ENCODE data around the gene GABRA5. TPM values are rescaled to one million over a fixed set of nuclear protein-coding genes. Genes with fewer than 3 reads are reported as not detected.
"Not testable (repeated sequence)": the region's sequence is repeated elsewhere in the genome, so short reads cannot be mapped to it uniquely, and the experiment has no call there.

The GABRA5 gene
- 0.10 TPM in 1 of 2 replicates, not detected in the other for total RNA-seq
- long read RNA-seq = 0 reads

DNA sequence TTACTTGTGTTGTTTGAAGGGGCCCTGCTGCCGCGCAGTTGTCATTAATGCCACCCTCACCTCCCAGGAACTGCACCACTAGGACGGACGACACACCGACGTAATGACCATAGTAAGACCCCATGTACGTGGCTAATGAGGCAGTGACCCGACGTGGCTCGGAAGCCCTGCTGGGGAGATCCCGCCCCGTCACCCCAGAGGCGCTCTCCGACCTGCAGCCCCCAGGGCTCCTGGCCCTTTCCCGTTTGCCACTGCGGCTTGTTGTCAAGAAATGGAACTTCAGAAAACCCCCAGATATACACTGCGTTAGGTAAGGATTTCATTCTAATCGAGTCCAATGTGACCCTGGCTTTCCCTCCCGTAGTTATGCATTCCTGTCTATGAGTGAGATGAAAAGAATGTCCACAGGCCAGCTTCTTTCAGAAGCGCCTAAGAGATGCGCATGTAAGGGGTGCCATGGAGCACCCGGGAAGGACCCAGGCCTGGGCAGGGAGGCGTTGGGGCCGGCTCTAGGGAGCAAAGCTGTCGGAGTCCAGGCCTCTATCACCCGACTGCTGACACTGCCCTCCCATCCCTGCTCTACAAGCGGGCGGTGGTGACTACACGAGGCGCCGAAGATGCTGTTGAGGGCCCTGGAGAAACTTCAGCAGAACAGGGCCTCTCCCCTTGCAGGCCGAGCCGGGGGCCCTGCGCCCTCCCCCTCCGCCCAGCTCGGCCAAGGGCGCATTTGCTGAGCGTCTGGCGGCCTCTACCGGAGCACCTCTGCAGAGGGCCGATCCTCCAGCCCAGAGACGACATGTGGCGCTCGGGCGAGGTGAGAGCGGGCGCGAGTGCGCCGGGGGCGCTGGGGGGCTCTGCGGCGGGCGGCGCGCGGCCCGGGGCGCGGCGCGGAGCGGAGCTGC, at the start of gene GABRA5:
Gene GABRA5, plus strand, starts transcription at position 765 of the 902 bp plus-strand sequence. CDS start 2,187 bp downstream, outside the sequence.
- Mint-ChIP-seq H3K36me3 (ENCODE audit: insufficient read depth) (no peaks in the 10 kb centered on the region), H3K4me3 (ENCODE audit: low read depth) (peak within 1 kb of the TSS; percentile 41), H3K4me1 (ENCODE audit: low read depth) (no peaks in the 10 kb centered on the region), H3K9me3 (ENCODE audit: low read depth) (no peaks in the 10 kb centered on the region), H3K27me3 (peaks cover 58% of the 10 kb centered on the region), H3K27ac (no peak within 1 kb of the TSS)
- DNase-seq (ENCODE audit: low spot score, unreplicated experiment) = peak; percentile 49
- TF ChIP-seq, protein P1, sequence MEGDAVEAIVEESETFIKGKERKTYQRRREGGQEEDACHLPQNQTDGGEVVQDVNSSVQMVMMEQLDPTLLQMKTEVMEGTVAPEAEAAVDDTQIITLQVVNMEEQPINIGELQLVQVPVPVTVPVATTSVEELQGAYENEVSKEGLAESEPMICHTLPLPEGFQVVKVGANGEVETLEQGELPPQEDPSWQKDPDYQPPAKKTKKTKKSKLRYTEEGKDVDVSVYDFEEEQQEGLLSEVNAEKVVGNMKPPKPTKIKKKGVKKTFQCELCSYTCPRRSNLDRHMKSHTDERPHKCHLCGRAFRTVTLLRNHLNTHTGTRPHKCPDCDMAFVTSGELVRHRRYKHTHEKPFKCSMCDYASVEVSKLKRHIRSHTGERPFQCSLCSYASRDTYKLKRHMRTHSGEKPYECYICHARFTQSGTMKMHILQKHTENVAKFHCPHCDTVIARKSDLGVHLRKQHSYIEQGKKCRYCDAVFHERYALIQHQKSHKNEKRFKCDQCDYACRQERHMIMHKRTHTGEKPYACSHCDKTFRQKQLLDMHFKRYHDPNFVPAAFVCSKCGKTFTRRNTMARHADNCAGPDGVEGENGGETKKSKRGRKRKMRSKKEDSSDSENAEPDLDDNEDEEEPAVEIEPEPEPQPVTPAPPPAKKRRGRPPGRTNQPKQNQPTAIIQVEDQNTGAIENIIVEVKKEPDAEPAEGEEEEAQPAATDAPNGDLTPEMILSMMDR (IDR thresholded peaks at IDR 0.05; ENCODE audit: unreplicated experiment) = peak; percentile 51

DNA sequence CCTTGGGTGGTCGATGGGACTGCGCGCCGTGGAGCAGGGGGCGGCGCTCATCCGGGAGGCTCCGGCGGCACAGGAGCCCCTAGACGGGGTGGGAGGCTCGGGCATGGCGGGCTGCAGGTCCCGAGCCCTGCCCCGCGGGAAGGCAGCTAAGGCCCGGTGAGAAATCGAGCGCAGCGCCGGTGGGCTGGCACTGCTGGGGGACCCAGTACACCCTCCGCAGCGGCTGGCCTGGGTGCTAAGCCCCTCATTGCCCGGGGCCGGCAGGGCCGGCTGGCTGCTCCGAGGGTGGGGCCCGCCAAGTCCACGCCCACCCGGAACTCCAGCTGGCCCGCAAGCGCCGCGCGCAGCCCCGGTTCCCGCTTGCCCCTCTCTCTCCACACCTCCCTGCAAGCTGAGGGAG, 35.7 kb upstream of the GABRA5 start:
- not testable (repeated sequence) for H3K4me1 Mint-ChIP-seq (ENCODE audit: low read depth); H3K27me3 Mint-ChIP-seq; H3K4me3 Mint-ChIP-seq (ENCODE audit: low read depth); H3K36me3 Mint-ChIP-seq (ENCODE audit: insufficient read depth); H3K27ac Mint-ChIP-seq; DNase-seq (ENCODE audit: low spot score, unreplicated experiment)
- H3K9me3 Mint-ChIP-seq (ENCODE audit: low read depth) = peaks cover 14% of the 10 kb centered on the region

DNA sequence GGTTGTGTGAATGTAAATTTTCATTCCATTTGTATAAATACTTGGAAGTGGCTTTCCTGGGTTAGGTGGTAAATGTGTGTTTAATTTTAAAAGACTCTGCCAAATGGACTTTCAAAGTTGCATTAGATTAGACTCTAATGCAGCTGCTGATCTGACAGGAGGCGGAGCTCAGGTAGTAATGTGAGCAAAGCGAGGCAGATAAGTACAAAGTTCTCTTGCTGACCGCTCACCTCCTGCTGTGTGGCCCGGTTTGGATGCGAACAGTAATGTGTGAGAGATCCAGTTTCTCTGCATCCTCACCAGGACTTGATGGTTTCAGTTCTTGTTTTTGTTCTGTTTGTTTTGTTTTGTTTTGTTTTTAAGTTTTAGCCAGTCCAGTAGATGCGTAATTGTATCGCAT, 34.9 kb upstream of the GABRA5 start:
- Mint-ChIP-seq H3K4me1 (ENCODE audit: low read depth) (no peaks in the 10 kb centered on the region), H3K9me3 (ENCODE audit: low read depth) (peaks cover 20% of the 10 kb centered on the region), H3K4me3 (ENCODE audit: low read depth) (no peak overlapping the region), H3K36me3 (ENCODE audit: insufficient read depth) (no peaks in the 10 kb centered on the region), H3K27ac (no peak overlapping the region), H3K27me3 (no peaks in the 10 kb centered on the region)
- TF ChIP-seq, protein P1 (IDR thresholded peaks at IDR 0.05; ENCODE audit: unreplicated experiment) = no peak
- DNase-seq (ENCODE audit: low spot score, unreplicated experiment) = no peak

DNA sequence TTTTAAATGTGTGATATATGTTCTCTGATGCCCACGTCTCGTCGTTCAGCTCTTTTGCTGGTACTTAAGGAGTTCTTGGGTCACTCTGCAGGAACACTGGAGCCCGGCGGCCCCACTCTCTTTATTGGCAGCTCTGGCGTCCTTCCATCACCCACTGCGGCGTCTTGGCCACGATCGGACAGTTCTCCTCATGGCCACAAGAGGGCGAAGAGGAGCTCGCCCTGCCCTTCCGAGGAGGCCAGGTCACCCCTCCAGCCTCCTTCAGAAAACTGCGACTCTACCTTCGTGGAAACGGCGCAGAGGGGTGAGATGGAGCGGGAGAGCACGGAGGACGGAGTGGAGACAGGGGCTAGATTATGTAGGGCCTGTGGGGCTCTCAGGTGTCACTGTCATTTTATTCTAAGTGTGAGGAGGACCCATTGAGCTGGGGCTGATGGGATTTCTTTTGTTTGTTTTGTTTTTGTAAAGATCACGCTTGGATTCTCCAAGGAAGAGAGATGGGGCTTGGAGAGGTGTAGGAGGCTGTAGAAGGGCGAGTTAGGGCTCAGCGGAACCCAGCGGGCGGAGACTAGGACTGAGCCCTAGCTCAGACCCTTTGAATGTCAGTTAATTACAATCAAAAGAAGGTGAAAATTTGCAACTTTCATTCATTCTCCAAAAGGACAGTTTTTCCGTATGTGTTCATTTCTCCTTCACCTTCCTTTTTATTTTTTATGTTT, 28.0 kb upstream of the GABRA5 start:
- no peak for DNase-seq (ENCODE audit: low spot score, unreplicated experiment)
- Mint-ChIP-seq H3K9me3 (ENCODE audit: low read depth) (peaks cover 24% of the 10 kb centered on the region), H3K4me1 (ENCODE audit: low read depth) (no peaks in the 10 kb centered on the region), H3K4me3 (ENCODE audit: low read depth) (no peak overlapping the region), H3K27ac (no peak overlapping the region), H3K27me3 (peaks cover 19% of the 10 kb centered on the region), H3K36me3 (ENCODE audit: insufficient read depth) (peaks cover 3% of the 10 kb centered on the region)
- TF ChIP-seq, protein P1 (IDR thresholded peaks at IDR 0.05; ENCODE audit: unreplicated experiment) = peak; percentile 61

DNA sequence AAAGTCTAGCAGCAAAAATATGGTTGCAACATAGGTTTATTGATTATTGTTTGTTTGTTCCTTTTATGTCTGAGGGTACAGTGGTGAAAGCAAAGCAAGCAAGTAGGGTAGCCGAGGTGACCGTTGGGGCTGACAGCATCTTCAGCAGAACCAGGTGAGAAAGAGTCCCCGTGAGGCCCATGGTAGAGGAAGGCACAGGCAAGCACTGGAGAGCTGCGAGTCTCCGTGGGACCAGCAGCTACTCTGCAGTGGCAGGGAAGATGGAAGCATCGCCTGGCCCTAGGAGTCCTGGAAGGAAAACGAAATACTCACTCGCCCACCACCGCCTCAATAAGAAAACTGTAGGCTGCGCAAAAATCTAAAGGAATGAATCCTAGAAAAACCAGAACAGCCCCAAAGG, 25.3 kb upstream of the GABRA5 start:
- no peaks in the 10 kb centered on the region for H3K4me1 Mint-ChIP-seq (ENCODE audit: low read depth)
- no peak overlapping the region for H3K27ac Mint-ChIP-seq
- H3K9me3 Mint-ChIP-seq (ENCODE audit: low read depth) = peaks cover 15% of the 10 kb centered on the region
- no peak overlapping the region for H3K4me3 Mint-ChIP-seq (ENCODE audit: low read depth)
- DNase-seq (ENCODE audit: low spot score, unreplicated experiment) = no peak
- TF ChIP-seq, protein P1 (IDR thresholded peaks at IDR 0.05; ENCODE audit: unreplicated experiment) = no peak
- peaks cover 19% of the 10 kb centered on the region for H3K27me3 Mint-ChIP-seq
- H3K36me3 Mint-ChIP-seq (ENCODE audit: insufficient read depth) = peaks cover 3% of the 10 kb centered on the region
